ENCODE measurements around the gene KLHL21. TPM values are rescaled to one million over a fixed set of nuclear protein-coding genes. Genes with fewer than 3 reads are reported as not detected.
A peak's percentile ranks its signal among the peaks of the same experiment; 100 is the strongest.

Gene KLHL21
- total and polyA plus RNA-seq, 9 of the 15 experiments (the other 6 are each of a cell fraction or from before 2014, with no cell fraction given), result 2.1 to 42.1 (median 17.5) TPM

- 0 out of 2 replicates have a peak, but pooled peaks have one; percentile 1 for TF ChIP-seq ZBTB40 (IDR thresholded peaks at IDR 0.05)
- TF ChIP-seq ZBTB40 (CRISPR knock-in tag; IDR thresholded peaks at IDR 0.05), result no peak
- no peak for TF ChIP-seq ATF3 (IDR thresholded peaks at IDR 0.05)
- TF ChIP-seq ATF3 (CRISPR knock-in tag; conservative IDR thresholded peaks at IDR 0.05), result no peak
- 0 out of 2 replicates have a peak, but pooled peaks have one; percentile 54 for TF ChIP-seq ZBTB49 (CRISPR knock-in tag; IDR thresholded peaks at IDR 0.05; ENCODE audit: borderline replicate concordance)
- TF ChIP-seq TOE1 (IDR thresholded peaks at IDR 0.05; ENCODE audit: borderline replicate concordance), result no peak
- 0 out of 2 replicates have a peak, but pooled peaks have one; percentile 22 for TF ChIP-seq TOE1 (CRISPR knock-in tag; IDR thresholded peaks at IDR 0.05; ENCODE audit: borderline replicate concordance, low read depth)
- TF ChIP-seq WHSC1 (IDR thresholded peaks at IDR 0.05; ENCODE audit: low read length), result peak; percentile 10
- TF ChIP-seq FOXK1 (CRISPR knock-in tag; IDR thresholded peaks at IDR 0.05; ENCODE audit: borderline replicate concordance), result 0 out of 2 replicates have a peak, but pooled peaks have one; percentile 44
- TF ChIP-seq ELF1 (tag; IDR thresholded peaks at IDR 0.05), result 0 out of 2 replicates have a peak, but pooled peaks have one; percentile 3
- TF ChIP-seq PHF21A (IDR thresholded peaks at IDR 0.05; ENCODE audit: borderline replicate concordance, low read depth), result no peak
- 0 out of 2 replicates have a peak, but pooled peaks have one; percentile 49 for TF ChIP-seq ZC3H4 (CRISPR knock-in tag; IDR thresholded peaks at IDR 0.05; ENCODE audit: borderline replicate concordance)
- no peak for TF ChIP-seq SNIP1 (IDR thresholded peaks at IDR 0.05; ENCODE audit: low read depth)
- TF ChIP-seq SMC3 (conservative IDR thresholded peaks at IDR 0.05; ENCODE audit: insufficient read depth, low read depth, low read length), result no peak
These were observed 47.5 kb downstream of the KLHL21 start, which contains the start of gene TAS1R1 (continued) for GRCh38 chr1:6554907-6555778.
